Measurements from ENCODE around the gene NAV2.

NAV2 gene, protein sequence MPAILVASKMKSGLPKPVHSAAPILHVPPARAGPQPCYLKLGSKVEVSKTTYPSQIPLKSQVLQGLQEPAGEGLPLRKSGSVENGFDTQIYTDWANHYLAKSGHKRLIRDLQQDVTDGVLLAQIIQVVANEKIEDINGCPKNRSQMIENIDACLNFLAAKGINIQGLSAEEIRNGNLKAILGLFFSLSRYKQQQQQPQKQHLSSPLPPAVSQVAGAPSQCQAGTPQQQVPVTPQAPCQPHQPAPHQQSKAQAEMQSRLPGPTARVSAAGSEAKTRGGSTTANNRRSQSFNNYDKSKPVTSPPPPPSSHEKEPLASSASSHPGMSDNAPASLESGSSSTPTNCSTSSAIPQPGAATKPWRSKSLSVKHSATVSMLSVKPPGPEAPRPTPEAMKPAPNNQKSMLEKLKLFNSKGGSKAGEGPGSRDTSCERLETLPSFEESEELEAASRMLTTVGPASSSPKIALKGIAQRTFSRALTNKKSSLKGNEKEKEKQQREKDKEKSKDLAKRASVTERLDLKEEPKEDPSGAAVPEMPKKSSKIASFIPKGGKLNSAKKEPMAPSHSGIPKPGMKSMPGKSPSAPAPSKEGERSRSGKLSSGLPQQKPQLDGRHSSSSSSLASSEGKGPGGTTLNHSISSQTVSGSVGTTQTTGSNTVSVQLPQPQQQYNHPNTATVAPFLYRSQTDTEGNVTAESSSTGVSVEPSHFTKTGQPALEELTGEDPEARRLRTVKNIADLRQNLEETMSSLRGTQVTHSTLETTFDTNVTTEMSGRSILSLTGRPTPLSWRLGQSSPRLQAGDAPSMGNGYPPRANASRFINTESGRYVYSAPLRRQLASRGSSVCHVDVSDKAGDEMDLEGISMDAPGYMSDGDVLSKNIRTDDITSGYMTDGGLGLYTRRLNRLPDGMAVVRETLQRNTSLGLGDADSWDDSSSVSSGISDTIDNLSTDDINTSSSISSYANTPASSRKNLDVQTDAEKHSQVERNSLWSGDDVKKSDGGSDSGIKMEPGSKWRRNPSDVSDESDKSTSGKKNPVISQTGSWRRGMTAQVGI (N-terminal part only)

DNA sequence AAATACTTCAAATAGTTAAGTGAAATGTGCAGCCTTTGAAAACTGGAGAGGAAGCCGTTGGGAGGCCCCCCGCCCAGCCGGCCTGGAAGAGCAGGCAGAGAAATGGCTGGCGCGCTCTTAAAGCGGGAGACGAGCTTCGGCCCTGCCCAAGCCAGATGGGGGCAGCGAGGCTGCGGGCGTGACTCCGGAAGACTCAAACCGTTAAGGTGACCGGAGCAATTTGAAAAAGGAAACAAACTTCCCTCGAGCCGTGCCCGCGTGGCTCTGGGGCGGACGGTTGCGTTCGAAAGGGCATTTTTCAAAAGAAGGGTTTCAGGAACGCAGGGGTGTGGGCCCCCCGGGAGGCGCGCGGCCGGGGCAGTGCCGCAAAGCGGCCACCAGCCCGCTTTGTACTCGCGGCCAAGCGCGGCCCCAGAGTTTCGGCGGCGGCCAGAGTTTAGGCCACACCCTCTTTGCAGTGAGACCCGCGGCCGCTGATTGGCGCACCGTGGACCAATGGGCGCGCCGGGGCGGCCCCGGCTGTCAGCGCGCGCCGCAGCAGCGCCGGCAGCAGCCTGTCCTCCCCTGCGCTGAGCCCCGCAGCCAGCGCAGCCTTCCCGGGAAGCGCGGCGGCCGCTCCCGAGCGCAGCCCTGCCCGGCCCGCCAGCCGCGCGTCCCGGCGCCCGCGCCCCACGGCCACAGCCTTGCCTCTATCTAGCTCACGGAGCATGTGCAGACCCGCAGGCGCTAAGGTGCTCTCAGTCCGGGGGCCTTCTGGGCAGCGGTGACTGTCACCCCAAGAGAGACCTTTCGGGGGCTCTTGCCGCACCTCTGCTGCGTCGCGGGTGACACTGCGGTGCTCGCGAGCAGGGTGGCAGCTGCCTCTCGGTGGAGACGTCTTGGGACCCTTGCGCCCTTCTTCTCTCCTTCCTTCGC, at the start of gene NAV2:
NAV2 (plus strand) TSS at position 557 of the 915 bp plus-strand sequence. CDS start 859 bp downstream, outside the sequence.
- peak within 1 kb of the TSS; percentile 59 for H3K4me3 ChIP-seq (ENCODE audit: low read depth, low read length)
- peak; percentile 40 for DNase-seq (ENCODE audit: low read depth)
- TF ChIP-seq, protein P1, sequence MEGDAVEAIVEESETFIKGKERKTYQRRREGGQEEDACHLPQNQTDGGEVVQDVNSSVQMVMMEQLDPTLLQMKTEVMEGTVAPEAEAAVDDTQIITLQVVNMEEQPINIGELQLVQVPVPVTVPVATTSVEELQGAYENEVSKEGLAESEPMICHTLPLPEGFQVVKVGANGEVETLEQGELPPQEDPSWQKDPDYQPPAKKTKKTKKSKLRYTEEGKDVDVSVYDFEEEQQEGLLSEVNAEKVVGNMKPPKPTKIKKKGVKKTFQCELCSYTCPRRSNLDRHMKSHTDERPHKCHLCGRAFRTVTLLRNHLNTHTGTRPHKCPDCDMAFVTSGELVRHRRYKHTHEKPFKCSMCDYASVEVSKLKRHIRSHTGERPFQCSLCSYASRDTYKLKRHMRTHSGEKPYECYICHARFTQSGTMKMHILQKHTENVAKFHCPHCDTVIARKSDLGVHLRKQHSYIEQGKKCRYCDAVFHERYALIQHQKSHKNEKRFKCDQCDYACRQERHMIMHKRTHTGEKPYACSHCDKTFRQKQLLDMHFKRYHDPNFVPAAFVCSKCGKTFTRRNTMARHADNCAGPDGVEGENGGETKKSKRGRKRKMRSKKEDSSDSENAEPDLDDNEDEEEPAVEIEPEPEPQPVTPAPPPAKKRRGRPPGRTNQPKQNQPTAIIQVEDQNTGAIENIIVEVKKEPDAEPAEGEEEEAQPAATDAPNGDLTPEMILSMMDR (IDR thresholded peaks at IDR 0.05; ENCODE audit: control insufficient read depth, extremely low read depth, insufficient read depth) = no peak

DNA sequence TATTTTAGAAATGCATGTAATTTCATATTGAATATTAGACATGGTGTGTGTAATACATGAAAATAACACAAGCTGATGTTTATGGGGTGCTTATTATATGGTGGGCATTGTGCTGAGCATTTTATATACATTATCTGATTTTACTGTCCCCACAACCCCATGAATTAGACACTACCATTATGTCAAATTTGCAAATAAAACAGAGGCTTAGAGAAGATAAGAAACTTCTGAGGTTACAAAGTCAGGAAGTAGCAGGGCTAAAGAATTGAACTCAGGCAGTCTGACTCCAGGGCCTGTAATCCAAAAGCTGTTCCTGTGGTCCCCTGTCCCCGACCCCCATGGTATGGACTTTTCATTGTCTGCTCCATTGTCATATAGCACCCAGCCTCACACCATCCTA, 49.4 kb upstream of the NAV2 start:
- DNase-seq (ENCODE audit: low read depth) = no peak
- no peak overlapping the region for H3K4me3 ChIP-seq (ENCODE audit: low read depth, low read length)
- TF ChIP-seq, protein P1 (IDR thresholded peaks at IDR 0.05; ENCODE audit: control insufficient read depth, extremely low read depth, insufficient read depth) = no peak

DNA sequence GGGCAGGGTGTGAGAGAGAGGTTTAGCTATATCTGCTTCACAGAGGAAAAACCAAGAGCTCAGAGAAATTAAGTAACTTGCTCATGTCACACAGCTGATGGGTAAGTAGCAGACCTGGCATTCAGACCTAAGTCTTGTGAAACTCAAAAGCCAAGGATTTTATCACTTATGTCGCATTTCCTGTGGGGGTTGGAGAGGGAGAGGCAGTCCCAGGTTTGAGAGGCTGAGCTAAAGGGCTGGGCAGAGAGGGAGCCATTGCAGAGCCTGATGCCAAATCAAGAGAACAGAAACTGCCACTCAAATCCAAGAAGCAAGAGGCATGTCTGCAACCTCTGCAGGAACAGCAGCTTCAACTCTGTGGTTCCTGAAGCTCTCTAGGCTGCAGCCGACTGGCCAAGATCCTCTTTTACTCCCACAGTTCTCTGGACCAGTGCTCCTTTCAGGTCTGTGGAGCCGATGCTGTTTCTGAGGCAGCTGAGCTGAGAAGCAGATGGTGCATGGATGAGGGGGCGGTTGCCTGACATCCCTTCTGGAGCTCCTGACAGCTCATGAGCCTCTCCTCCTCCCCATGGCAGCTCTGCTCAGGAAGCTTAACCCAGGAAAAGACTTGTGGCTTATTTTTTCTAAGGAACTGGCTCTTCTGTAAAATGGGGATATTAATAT, 47.6 kb upstream of the NAV2 start:
- no peak for DNase-seq (ENCODE audit: low read depth)
- TF ChIP-seq, protein P1 (IDR thresholded peaks at IDR 0.05; ENCODE audit: control insufficient read depth, extremely low read depth, insufficient read depth) = no peak
- no peak overlapping the region for H3K4me3 ChIP-seq (ENCODE audit: low read depth, low read length)

DNA sequence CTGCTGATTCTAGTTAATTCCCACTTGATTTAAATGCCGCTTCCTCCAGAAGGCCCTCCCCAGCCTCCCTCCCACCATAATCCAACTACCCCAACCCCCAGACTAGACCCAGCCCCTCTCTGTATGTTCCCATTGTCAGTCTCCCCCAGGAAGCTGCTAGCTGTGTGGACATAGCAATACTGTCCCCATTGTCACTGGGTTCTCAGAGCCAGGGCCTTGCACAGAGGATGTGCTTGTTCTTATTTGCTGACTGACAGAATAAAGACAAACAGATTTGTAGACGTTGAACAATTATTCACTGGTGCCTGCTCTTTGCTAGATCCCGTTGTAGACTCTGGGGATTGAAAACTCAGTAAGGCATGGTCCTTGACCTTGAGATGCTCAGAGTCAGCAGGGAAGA, 45.7 kb upstream of the NAV2 start:
- TF ChIP-seq, protein P1 (IDR thresholded peaks at IDR 0.05; ENCODE audit: control insufficient read depth, extremely low read depth, insufficient read depth) = no peak
- DNase-seq (ENCODE audit: low read depth) = no peak
- no peak overlapping the region for H3K4me3 ChIP-seq (ENCODE audit: low read depth, low read length)

DNA sequence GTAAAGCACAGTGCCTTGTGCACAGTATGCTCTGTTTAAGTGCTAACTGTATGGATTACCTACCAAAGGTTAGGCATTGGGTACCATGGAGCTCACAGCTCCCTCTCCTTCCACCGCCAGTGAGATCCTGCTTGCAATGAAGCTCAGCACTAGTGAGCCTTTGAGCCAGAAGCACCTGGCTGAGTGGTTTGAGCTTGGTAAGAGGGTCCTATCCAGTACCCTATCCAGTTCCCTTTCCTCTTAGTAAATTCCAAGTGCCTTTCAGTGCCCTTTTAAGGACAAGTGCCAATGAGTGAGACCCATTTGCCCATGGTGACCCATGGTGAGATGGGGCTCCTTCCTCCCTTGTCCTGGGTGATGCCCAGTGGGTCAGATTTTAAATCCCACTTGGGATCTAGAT, 43.1 kb upstream of the NAV2 start:
- no peak for DNase-seq (ENCODE audit: low read depth)
- TF ChIP-seq, protein P1 (IDR thresholded peaks at IDR 0.05; ENCODE audit: control insufficient read depth, extremely low read depth, insufficient read depth) = no peak
- no peak overlapping the region for H3K4me3 ChIP-seq (ENCODE audit: low read depth, low read length)
